Ramos (cell line): ENCODE results near the gene PRR14.

Experiments used
- in situ Hi-C: fragments of 300-500 bp; cut with MboI; formaldehyde crosslinking; loops from one replicate; pipeline ENCODE4 v1.14.3; 2022; ENCODE audit warnings: low sequenced_read_pairs; ENCODE audit not compliant: unreplicated experiment

PRR14 gene

DNA sequence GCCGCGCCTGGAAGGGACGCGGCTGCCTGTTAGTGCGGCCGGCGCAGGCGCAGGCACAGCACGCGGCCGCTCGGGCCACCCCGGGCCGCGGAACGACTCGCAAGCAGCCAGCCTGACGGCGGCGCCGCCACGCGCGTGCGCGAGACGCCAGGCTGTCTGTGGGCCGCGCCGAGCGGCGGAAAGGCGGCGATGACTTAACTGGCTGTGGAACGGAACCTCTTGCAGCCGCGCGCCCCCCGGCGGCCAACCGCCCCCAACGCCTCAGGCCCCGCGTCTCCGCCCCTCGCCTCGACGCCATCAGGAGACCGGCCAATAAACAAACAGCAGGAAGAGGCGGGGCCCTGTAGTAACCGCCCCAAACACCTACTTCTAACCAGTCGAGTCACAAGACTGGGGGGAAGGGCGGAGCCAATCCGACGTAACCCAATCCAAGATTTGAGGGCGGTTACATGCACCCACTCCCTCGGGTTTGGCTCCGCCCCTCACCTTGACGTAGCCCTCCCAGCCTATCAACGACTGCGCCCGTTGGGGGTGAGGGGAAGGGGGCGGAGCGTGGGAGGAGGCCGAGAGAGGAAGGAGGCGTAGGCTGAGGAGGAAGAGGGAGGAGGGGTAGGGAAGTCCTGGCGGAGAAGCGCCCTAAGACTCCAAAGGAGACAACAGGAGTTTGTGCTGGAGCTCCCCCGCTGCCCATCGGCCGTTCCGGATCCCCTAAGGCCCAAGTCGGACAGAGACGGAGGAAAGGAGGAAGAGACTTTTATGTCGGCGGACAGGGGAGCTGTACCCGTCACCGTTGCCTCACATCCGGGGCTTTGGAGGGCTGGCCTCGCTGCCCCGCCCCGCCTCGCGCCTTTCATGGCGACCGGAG lies 7.3 kb downstream of the PRR14 start, which contains the start of gene FBRS:
Gene FBRS, plus strand, starts transcription at position 566 of the 865 bp plus-strand sequence. CDS start 1,088 bp downstream, outside the sequence.
- in situ Hi-C loops: loop anchor here (10.0 kb wide), 1 partner anchor 267 kb away; the partner anchor contains the start of gene FBXL19

DNA sequence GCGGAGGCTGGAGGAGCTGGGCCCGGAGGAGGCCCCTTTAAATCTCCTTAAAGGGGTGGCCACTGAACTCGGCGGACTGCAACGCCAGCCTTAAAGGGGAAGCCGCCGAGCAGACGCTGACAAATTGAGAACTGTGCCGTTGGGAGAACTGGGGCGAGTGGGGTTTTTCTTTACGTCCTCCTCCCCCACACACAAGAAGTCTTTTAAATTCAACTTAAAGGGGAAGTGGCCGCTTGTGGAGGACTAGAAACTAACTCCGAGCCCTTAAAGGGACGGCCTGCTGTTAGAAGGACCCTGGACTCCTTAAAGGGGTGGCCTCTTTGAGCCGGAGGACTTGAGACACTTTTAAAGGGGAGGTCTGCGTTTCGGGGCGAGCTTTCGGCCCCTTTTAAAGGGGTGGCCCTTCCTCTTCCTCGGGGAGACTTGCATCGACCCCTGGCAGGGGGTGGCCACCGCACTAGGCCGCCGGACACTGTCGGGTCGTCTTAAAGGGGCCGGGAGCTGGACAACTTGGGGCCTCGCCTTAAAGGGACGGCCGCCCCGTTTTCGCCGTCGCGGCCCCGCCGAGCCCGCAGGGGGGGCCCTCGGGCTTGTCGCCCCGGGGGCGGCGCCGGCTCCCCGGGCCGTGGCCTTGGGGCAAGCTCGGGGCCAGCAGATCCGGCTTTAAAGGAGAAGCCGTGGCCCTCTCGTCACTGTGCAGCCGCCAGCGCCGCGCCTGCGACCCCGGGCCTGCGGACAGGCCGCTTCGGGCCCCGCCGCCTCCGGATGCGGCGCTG lies 8.2 kb downstream of the PRR14 start:
- in situ Hi-C loops: loop anchor here (10.0 kb wide), 1 partner anchor 266 kb away; the partner anchor contains the start of gene FBXL19

DNA sequence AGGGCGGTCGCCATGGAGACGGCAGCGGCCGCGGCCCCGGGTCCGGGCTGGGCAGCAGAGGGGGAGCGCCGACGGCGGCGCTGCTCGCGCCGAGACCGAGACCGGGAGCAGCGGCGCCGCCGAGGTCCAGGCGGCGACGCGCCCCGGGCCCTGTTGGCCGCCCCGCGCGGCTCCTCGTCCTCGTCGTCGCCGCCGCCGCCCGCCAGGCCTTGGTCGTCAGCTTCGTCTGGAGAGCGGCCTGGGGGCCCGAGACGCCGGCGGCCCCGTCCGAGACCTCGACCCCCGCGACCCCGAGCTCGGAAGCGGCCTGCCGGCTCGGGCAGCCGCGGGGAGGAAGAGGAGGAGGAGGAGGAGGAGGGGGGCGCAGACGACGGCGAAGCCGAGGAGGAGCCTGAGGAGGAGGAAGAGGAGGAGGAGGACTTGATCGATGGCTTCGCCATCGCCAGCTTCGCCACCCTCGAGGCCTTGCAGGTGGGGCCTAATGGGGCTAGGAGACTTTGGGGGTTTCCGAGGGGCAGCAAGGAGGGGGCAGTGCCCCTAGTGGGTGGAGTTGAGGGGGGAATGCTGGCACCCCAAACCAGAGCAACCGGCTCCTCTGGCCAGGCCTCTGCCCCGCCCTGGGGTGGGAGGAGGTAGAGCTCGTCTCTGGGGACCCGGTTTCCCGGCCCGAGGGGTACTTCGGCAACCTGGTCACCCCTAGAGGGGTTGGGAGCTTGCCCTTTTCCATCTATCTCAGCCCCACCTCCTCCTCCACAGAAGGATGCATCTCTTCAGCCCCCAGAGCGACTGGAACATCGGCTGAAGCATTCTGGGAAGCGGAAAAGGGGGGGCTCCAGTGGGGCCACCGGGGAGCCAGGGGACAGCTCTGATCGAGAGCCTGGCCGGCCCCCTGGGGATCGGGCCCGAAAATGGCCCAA lies 9.0 kb downstream of the PRR14 start:
- in situ Hi-C loops: loop anchor here (10.0 kb wide), 2 partner anchors 75 to 265 kb away; partner anchors contain the start of gene FBXL19

DNA sequence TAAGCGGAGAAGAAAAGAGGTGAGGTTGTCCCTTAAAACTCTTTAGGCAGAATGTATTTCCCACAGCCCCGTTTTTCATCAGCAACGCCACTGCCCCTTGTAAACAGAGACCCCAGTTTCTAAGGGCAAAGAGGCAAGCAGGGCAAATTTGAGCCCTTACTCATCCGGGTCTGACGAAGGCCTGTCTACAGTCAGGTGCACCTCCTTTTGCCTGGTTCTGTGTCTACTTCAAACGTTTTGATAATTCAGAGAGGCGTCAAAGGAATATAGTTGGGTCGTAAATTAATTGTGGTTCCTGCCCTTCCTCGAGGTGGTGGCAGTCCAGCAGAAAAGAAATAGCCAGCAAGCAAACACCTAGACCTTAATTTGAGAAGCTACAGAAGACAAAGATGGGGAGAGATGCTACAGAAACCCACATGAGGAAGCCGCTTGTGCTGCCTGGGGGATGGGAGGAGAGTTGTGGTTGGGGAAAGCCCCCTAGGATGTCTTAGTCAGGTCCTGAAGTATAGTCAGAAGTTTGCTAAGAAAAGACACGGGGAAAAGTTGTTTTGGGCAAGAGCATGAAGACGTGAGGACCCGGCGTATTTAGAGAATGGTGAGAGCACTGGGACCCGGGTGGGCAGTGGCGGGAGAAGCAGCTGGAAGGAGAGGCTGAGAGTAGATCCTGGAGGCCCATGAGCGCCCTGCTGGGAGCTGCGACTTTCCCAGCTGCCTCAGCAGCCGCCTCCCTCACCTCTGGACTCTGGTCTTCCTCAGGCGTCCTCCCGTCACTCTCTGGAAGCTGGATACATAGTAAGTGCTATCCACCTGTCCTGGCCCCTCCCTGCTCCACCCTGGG lies 9.9 kb downstream of the PRR14 start:
- in situ Hi-C loops: loop anchor here (10.0 kb wide), 1 partner anchor 74 kb away; no protein-coding TSS in a partner anchor

DNA sequence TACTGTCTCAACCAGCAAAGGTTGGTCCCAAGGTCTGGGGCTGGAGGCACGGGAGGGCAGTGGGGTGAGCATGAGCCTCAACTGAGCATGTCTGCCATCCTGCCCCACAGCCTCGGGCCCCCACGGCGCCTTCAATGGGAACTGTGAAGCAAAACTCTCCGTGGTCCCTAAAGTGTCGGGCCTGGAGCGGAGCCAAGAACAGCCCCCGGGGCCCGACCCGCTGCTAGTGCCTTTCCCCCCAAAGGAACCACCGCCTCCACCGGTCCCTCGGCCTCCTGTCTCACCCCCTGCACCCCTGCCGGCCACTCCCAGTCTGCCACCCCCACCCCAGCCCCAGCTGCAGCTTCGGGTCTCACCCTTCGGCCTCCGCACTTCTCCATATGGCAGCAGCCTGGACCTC lies 11.7 kb downstream of the PRR14 start:
- in situ Hi-C loops: loop anchor here (10.0 kb wide), 1 partner anchor 72 kb away; no protein-coding TSS in a partner anchor

DNA sequence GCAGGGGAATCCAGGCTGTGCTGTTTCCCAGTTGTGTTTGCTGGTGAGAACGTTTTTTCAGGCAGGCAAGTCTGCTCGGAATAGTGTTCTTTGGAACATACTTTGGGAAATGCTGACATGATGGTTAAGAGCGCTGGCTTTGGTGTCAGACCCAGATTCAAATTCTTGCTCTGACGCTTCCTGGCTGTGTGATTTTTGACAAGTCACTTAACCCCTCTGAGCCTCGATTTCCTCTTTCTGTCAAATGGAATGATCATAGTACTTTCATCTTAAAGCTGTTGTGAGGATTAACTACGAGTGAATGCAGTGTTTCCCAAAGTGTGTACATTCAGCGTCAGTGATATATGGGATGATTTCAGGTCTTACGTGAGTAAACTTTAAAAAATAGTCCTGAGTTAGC lies 12.3 kb downstream of the PRR14 start:
- in situ Hi-C loops: loop anchor here (10.0 kb wide), 1 partner anchor 72 kb away; no protein-coding TSS in a partner anchor

DNA sequence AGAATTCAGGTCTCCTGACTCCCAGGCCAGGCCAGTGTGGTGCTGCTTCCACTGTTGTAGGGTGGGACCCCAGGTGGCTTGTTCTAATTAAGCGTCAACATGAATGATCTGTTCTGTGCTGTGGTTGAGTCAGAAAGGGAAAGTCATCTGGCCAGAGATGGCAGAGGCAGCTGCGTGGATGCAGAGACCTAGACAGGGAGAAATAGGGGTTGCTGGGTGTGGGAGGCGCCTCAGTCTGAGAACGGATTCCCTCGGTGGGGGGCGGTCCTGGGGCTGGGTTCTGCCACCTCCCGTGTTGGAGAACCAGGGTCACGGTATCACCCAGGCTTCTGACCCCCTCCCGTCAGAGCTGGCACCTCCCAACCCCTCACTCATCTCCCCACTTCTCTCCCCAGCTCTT lies 13.1 kb downstream of the PRR14 start:
- in situ Hi-C loops: loop anchor here (10.0 kb wide), 1 partner anchor 71 kb away; no protein-coding TSS in a partner anchor

DNA sequence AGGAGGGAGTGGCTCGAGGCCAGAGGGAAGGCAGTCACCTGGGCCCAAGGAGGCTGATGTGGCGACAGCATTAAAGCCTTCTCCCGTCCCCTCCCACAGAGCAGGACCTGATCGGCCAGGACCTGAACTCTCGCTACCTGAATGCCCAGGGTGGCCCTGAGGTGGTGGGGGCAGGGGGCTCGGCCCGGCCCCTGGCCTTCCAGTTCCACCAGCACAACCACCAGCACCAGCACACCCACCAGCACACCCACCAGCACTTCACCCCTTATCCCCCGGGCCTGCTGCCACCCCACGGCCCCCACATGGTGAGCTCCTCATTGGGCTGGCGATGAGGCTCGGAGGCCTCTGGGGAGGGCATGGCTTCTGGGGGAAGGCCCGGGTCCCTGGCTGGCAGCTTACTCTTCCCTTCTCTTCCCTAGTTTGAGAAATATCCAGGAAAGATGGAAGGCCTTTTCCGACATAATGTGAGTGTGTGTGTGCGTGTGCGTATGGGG lies 13.9 kb downstream of the PRR14 start:
- in situ Hi-C loops: loop anchor here (10.0 kb wide), 1 partner anchor 70 kb away; no protein-coding TSS in a partner anchor

DNA sequence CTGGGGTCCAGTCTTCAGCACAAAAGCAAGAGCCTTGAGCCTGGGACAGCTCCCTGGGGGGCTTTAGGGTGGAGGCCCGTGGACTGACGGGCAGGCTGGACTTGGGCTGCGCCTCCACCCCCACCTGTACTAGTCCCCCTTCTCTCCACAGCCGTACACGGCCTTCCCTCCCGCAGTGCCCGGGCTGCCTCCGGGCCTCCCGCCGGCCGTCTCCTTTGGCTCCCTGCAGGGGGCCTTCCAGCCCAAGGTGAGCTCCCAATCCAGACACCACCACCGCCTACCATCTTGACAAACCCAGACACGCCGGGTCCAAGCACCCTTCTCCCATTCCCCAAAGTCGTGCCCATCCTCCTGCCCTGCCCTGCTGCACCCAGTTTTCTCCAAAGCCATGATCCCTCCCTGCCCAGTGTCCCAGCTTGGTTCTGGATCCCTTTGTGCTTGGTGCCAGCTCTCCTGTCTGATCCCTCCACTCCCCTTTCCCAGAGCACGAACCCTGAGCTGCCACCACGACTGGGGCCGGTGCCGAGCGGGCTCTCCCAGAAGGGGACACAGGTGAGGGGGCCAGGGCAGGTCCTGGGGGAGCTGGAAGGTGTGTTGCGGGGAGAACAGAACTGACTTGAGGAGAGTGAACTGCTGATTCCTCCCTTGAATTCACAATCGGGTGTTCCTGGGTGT lies 14.5 kb downstream of the PRR14 start:
- in situ Hi-C loops: loop anchor here (10.0 kb wide), 1 partner anchor 70 kb away; no protein-coding TSS in a partner anchor

DNA sequence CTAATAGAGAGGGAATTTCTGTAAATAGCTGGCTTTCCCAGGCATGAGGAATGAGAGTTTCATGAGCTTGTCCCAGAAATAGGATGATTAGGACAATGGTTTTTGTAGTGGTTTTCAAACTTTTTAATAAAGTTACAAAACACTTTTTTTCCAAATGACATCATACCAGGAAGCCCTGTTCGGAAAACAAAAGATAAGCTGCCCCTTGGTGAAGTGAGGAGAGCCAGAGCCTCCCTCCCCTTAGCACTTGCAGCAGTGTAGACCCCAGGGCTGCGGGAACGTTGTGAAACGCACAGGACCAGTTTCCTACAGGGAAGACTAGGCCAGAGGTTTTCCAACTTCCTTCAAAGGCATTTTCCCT lies 15.1 kb downstream of the PRR14 start:
- in situ Hi-C loops: loop anchor here (10.0 kb wide), 1 partner anchor 69 kb away; no protein-coding TSS in a partner anchor

DNA sequence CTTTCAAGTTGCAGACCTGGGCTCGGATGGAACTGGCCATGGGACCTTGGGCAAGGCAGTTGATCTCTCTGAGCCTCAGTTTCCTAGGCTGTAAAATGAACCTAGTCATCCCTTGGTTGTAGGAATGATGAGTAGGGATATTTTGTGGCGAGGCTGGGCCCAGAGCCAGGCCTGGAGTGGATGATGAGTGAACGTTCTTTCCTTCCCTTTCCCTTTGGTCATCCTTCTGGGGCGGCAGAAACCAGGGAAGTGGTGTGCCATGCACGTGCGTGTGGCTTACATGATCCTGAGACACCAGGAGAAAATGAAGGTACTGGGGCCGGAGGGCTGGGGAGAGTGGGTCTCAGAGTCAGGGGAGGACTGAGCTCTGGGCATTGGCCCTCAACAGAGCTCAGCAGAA lies 15.9 kb downstream of the PRR14 start:
- in situ Hi-C loops: loop anchor here (10.0 kb wide), 1 partner anchor 68 kb away; no protein-coding TSS in a partner anchor

DNA sequence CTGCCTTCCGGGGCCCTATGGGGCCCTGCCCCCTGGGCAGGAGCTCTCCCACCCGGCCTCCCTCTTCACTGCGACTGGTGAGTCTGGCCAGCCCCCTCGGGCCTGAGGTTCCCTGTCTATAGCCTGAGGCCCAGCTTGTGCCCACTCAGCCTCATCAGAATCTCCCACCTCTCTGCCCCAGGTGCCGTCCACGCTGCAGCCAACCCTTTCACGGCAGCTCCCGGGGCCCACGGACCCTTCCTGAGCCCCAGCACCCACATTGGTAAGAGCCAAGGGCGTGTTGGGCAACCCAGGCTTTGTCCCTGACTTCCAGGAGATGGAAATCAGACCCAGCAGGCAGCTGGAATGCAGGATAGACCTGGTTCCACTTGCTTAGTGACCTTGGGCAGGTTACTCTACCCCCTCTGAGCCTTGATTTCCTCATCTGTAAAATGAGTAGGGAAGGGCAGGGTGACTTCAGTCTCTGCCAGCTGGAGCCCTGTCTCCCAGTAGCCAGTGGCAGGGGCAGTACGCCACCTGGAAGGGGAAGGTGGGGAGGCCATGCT lies 16.7 kb downstream of the PRR14 start:
- in situ Hi-C loops: loop anchor here (10.0 kb wide), 1 partner anchor 67 kb away; no protein-coding TSS in a partner anchor

DNA sequence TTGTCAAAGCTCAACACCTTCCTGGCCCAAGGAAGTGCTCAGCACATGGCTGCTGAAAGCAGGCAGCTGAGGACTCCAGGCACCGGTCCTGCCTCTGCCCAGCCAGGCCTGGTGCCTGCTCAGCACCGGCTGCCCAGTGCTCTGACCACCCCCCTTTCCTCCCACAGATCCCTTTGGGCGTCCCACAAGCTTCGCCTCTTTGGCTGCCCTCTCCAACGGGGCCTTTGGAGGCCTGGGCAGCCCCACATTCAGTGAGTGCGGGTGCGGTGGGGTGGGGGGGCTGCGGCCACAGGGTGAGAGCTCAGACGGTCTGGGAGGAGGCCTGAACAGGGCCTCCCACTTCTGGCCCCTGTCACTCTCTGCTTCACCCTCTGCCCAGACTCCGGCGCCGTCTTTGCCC lies 17.6 kb downstream of the PRR14 start:
- in situ Hi-C loops: loop anchor here (10.0 kb wide), 1 partner anchor 66 kb away; no protein-coding TSS in a partner anchor

DNA sequence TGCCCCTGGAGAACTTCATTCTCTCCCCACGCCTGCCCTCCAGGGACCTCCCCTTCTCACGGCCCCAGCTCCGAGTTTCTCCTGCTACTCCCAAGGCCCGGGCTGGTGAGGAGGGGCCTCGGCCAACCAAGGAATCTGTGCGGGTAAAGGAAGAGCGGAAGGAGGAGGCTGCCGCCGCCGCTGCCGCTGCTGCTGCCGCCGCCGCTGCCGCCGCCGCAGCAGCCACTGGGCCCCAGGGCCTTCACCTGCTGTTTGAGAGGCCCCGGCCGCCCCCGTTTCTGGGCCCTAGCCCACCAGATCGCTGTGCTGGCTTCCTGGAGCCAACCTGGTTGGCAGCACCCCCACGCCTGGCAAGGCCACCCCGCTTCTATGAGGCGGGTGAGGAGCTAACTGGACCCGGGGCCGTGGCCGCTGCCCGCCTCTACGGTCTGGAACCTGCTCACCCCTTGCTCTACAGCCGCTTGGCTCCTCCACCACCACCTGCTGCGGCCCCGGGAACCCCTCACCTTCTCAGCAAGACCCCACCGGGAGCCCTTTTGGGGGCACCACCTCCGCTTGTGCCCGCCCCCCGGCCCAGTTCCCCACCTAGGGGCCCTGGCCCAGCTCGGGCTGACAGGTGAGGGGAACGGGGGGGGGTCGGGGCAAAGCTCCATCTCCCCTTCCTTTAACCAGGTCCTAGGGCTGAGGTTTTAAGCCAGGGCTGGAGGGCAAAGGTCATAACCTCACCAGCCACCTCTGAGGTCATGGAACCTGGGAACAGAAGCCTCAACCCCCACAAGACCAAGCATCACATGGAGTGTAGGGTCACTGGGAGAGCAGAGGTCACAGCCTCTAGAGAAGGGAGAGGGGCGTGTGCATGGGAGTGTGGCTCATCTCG lies 18.5 kb downstream of the PRR14 start:
- in situ Hi-C loops: loop anchor here (10.0 kb wide), 1 partner anchor 66 kb away; no protein-coding TSS in a partner anchor

DNA sequence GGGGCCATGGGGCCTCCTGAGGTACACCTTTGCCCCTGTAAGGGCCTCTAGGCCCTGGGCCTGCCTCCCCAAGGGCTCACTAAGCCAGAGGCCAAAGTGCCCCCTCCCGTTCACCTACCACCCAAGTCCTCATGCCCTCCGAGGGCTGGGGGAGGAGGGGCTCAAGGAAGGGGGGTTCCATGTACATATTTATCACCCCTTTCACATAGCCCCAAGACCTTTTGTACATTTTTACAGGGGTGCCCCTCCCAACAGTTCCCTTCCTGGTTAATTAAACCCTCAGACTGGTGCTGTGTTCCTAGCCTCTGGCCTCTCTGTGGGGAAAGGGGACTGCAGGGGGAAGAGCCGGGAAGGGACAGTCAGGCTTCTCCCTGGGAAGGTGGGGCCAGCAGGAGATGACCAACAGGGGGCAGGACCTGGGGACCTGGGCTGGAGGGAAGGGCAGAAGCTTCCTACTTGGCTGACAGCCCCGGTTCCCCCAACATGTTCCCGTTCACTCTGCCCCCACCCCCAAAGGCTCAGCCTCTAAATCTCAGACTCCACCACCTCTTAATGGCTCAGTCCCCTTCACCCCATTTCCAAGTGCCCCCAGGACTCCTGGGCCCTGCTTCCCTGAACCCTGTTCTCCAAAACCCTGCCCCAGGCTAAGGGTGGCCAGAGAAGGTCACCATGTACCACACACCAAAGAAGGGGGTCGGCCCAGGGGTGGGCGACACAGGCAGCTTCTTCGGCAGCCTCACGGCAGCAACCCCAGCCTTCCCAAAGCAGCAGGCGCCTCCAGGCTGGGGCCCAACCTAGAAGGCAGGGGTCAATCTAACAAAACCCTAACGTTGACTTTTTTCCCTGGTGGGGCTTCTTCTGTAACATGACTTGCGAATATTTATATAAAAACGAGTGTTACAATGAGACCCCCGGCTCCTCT lies 19.4 kb downstream of the PRR14 start:
- in situ Hi-C loops: loop anchor here (10.0 kb wide), 2 partner anchors 55 to 65 kb away; partner anchors contain the start of gene ZNF689
